HG02870 (cell line): ENCODE results near the gene ZNF608.

Source experiments
- ATAC-seq: cut with Tn5 transposase; IDR thresholded peaks from one replicate; pipeline ENCODE4 v1.9.1; 2021; ENCODE audit warnings: mild to moderate bottlenecking, moderate library complexity; ENCODE audit not compliant: unreplicated experiment

ZNF608 gene

DNA sequence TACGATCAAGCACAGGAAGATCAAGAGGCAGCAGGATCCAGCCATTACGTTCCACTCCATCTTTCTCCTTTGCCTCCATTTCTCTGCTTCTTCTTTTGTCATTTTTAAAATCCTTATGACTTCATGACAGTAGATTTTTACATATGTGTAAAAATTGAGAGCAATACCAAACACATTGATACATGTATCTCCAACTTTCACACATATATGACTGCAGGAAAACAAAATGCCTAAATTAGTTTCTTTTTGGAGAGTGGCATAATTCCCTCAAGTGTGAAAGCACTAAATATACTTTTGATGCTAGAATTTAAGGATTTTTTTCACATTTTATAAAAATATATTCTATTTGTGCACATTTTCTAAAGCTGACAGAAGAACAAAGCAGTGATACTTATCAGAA lies 8.6 kb upstream of the ZNF608 start:
- no peak for ATAC-seq

DNA sequence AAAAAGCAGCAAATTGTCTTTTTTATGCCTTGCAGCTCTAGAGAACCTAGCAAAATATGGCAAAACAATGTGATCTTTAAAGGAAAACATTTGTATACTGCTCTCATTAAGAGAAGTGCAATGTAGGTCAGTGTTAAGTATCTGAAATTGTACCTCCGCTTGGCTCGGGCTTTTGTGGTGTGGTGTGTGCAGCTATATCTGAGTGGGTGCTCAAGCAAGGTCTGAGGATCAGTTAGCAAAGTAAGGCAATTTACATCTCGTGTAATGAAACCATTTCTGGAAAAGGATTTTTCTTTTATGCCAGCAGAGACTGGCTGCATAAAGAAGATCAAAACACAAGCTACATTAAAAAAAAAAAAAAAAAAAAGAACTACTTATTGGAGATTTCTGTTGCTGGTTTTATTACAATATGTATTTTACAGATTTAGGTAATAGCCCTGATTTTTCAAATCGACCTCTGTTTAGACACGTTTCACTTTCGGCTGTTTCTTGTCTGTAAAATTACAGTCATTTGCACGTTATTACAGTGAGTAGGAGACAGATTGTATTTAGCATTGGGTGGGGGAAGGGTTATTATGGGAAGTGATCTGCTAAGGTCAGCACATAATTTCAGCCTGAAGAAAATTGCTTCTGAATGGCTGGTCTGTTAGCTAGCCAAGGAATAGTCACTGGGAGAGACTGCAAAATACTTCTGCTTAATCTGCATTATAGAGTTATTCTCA lies 7.9 kb upstream of the ZNF608 start:
- no peak for ATAC-seq

- no peak for ATAC-seq
Observed at GRCh38 chr5:124752854-124753720, 6.6 kb upstream of the ZNF608 start.

GRCh38 chr5:124751031-124751430 lies 4.6 kb upstream of the ZNF608 start:
- ATAC-seq, result no peak

DNA sequence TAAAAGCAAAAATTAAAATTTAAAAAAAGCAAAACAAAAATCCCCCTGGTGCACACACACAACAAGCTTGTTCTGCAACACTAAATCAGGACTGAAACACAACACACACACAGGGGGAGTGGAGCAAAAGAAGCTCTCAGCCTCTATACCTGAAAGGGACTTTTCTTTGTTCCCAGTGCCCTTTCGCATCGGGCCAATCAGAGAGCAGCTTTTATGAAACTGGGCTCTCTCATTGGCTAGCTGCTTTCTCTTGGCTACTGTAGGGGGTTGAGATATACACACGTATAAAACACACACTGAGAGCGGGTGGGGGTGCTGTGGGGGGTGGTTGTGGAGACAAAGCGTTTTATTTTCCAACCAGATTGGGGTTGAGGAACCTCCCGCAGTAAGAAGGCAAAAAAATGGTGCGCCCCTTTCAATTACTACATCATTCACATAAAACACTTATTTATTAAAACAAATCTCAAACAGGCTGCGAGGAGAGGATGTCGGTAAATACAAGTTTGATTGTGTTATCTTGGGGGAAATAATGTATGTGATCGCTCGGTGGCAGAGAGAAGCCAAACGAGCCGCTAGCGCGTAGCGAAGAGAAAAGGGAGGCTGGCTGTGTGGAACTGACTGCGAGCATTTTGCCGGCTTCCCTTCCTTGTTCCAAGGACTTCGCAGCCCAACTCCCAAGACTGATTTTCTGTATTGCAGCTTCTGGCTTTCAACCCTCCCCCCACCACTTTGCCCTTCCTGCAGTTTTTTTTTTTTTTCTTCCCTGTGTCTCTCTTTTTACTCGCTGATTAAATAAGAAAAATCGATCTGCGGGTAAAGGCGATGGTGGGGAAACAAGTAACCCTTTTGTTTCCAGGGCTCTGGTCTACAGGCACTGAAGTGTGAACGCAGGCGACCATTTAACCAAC lies 2.5 kb upstream of the ZNF608 start:
- peak; percentile 83 for ATAC-seq

- peak; percentile 45 for ATAC-seq
Observed at GRCh38 chr5:124747791-124748686, 1.6 kb upstream of the ZNF608 start.

DNA sequence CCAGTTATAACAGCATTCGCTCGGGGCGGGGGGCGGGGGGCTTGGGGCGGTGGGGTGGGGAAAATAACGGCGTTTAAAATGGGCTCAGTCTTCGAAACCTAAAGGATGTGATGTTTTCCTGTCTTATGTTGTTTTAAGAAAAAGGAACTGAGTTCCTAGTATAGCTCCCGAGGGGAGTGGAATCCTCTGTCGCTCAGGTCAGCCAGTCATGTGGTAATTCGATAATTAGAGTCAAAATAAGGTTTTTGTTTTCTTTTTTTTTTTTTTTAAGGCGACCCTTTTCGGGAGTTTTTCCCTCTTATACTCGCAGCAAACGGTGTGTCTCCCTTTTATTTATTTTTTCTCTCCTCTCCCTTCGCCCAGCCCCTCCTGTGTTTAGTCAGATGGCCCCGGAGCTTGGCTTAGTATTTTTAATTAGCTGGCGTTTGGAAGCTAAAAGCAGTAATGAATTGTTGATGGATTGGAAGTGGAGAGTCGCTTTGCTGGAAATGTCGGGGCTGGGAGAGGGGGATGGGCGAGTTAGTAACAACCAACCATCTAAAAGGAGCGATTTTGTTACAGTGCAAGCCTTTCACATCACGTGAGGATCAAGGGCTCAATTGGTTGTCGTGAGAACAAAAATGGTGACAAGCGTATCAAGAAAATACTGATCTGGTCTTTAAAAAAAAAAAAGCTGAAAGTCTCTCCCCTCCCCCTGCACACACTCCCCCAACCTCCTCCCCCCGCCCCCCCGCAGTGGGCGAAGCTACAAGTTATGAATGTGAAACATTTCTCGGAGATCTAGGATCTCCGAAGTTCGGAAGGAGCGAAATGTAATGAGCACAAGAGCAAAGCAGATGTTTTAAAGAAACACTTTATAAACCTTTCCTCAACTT lies 714 bp upstream of the ZNF608 start:
- peak; percentile 16 for ATAC-seq

- ATAC-seq, result no peak
Observed at GRCh38 chr5:124745007-124745927, 1.2 kb downstream of the ZNF608 start.

DNA sequence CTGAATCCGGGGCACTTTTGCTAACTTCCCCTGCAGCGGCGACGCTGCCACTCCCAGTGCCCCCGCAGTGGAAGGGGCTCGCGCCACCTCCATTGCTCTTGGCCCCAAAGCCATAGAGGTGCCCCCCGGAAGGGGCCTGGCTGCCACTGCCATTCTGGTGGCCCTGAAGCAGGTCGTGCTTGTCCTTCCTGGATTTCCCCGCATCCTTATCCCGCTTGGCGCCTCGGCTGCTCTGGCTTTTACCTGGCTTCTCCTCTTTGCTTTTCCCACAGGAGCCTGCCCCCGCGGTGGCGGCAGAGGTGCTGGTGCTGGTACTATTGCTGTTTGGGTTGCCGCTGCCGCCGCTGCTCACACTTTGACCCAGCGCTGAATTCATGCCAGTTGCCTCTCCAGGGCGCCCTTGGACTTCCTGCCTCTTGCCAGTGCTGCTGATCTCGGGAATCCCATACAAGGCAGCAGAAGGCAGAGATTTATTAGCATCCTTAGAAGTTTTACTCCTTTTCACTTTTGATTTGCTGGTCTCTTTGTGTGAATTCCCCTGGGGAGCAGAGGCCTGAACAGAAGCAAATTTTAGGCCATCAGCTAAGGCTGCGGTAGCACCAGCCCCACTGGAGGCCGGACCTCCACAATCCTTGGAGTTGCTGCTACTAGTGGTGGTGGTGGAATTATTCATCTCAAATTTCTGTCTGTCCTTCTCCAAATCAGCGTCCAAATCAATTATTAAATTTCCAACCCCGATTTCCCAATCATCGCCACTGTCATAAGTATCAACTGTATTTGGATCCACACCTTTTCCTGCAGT lies 2.1 kb downstream of the ZNF608 start:
- no peak for ATAC-seq

- ATAC-seq, result peak; percentile 22
Observed at GRCh38 chr5:124743602-124744169, 2.8 kb downstream of the ZNF608 start.

DNA sequence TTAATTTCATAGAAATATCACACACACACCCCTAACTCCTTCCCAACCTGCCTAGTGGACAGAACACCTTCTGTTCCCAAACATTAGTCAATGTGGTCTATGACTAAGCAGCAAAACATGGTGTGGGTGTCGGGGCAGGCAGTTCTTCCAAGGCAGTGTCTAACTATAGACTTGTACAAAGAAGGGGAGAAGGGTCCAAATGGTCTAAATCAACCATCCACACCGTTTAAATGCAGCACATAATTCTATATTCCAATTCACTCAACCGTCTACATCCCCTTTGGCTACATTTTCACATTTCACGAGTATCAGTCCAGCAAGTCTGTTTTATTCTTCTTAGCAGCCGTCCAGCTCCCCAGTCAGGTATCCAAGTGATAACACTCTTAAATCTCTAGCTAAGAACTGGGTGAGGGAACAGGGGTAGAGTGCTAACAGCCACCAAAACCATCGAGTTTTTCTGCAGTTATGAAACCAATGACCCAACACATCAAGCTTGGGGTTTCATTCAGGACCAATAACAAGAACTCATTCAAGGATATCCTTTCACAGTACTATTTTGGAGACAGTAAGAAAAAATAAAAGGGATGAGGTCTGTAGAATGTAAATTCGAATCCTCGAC lies 3.3 kb downstream of the ZNF608 start:
- peak; percentile 33 for ATAC-seq

DNA sequence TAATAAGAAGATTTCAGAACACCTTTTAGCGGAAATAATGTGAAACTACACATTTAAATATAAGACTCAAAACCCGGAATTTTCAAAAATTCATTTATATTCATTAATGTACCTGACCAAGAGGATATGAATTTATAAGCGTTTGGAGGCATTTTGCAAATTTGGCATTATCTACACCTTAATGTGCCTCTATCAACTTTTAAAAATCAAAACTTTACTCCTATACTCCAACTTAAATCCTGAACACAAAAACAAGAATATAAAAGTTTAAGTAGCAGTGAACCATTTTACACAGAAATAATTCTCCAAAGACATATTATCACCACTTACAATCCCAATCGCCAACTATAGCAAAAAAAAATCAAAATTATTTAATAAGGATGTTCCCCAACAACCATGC lies 3.9 kb downstream of the ZNF608 start:
- ATAC-seq, result no peak

GRCh38 chr5:124741711-124742496 lies 4.5 kb downstream of the ZNF608 start:
- no peak for ATAC-seq

DNA sequence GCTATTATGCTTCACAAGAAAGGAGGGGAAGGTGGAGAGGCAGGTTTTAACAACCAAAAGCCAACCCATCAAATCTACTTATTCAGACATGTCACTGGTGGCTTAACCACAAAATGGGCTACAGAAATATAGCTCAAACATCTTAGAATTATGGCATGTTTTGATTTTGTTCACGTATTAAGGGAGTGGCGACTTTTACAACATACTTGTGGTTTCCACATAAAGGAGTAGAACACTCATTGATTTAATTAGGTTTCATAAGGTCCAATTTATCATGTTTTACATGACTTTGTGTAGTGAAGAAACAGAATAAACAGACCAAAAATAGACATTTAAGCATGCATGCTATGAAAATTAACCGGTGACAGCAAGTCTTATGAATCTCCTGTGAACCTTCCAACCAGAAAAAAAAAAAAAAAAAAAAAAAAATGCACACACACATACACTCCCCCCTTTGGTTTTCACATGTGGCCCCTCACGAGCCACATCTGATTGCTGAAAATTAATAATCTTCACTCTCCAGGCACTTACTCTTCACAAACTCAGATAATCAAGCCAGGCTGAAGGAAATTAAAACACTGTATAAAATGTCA lies 5.4 kb downstream of the ZNF608 start:
- ATAC-seq, result no peak

- no peak for ATAC-seq
Observed at GRCh38 chr5:124740071-124740470, 6.4 kb downstream of the ZNF608 start.
